ENCODE results near the gene CLCN5. TPM values are rescaled to one million over a fixed set of nuclear protein-coding genes. Genes with fewer than 3 reads are reported as not detected.

The CLCN5 gene
- total RNA-seq, 1 donor from 2014 or later: 13.1 TPM

DNA sequence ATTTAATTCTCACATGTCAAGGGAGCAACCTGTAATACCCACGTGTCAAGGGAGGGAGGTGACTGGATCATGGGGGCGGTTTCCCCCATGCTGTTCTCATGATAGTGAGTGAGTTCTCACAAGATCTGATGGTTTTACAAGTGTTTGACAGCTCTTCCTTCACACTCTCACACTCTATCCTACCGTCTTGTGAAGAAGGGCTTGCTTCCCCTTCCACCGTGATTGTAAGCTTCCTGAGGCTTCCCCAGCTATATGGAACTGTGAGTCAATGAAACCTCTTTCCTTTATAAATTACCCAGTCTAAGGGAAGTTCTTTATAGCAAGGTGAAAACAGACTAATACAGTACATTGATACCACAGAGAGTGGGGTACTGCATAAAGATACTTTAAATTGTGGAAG is 25.4 kb upstream of the CLCN5 start:
- Mint-ChIP-seq H3K27ac (ENCODE audit: unreplicated experiment) (no peak overlapping the region), H3K9me3 (ENCODE audit: unreplicated experiment) (peaks cover 12% of the 10 kb centered on the region), H3K4me1 (ENCODE audit: unreplicated experiment) (no peaks in the 10 kb centered on the region), H3K4me3 (ENCODE audit: unreplicated experiment) (no peak overlapping the region), H3K36me3 (ENCODE audit: unreplicated experiment) (no peaks in the 10 kb centered on the region), H3K27me3 (ENCODE audit: unreplicated experiment) (peaks cover 18% of the 10 kb centered on the region)
- no peak for DNase-seq (ENCODE audit: extremely low spot score, unreplicated experiment)
- TF ChIP-seq, protein P1, sequence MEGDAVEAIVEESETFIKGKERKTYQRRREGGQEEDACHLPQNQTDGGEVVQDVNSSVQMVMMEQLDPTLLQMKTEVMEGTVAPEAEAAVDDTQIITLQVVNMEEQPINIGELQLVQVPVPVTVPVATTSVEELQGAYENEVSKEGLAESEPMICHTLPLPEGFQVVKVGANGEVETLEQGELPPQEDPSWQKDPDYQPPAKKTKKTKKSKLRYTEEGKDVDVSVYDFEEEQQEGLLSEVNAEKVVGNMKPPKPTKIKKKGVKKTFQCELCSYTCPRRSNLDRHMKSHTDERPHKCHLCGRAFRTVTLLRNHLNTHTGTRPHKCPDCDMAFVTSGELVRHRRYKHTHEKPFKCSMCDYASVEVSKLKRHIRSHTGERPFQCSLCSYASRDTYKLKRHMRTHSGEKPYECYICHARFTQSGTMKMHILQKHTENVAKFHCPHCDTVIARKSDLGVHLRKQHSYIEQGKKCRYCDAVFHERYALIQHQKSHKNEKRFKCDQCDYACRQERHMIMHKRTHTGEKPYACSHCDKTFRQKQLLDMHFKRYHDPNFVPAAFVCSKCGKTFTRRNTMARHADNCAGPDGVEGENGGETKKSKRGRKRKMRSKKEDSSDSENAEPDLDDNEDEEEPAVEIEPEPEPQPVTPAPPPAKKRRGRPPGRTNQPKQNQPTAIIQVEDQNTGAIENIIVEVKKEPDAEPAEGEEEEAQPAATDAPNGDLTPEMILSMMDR (IDR thresholded peaks at IDR 0.05): no peak

DNA sequence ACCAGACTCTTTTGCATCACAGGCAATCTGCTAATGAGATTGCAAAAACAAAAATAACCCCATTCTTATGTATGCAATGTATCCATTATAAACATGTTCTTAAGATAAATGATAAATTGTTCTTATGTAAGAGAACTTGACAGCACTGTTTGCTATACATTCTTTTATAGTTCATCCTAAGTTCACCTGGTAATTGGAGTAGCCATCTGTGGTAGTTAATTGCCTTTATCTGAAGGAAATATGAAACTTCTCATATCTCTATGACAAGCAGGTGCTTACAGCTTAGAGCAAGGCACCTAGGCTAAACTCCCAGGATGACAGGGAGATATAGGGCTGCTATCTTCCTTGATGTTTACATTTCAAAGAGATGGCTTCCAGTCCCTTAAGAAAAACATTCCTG is 21.3 kb upstream of the CLCN5 start:
- H3K9me3 Mint-ChIP-seq (ENCODE audit: unreplicated experiment): peaks cover 12% of the 10 kb centered on the region
- no peak for DNase-seq (ENCODE audit: extremely low spot score, unreplicated experiment)
- TF ChIP-seq, protein P1 (IDR thresholded peaks at IDR 0.05): no peak
- H3K27ac Mint-ChIP-seq (ENCODE audit: unreplicated experiment): no peak overlapping the region
- H3K4me1 Mint-ChIP-seq (ENCODE audit: unreplicated experiment): no peaks in the 10 kb centered on the region
- no peak overlapping the region for H3K4me3 Mint-ChIP-seq (ENCODE audit: unreplicated experiment)
- H3K36me3 Mint-ChIP-seq (ENCODE audit: unreplicated experiment): no peaks in the 10 kb centered on the region
- peaks cover 29% of the 10 kb centered on the region for H3K27me3 Mint-ChIP-seq (ENCODE audit: unreplicated experiment)

DNA sequence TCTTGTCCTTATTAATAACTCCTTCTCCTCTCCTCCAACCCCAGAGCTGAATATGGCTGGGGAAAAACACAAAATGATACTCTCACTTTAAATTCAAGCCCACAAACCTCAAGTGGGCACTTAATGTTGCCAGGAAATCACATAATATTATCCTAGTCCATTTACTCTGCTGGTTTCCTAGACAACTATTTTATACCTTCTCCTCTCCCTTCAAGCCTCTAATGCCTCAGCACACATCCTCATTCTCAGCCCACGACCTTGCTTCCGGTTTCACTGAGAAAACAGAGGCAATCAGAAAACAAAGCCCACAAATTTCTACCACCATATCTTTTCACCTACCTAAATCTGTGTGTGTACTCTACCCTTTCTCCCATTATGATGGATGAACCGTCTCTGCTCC is 12.1 kb upstream of the CLCN5 start:
- no peaks in the 10 kb centered on the region for H3K9me3 Mint-ChIP-seq (ENCODE audit: unreplicated experiment)
- no peaks in the 10 kb centered on the region for H3K4me1 Mint-ChIP-seq (ENCODE audit: unreplicated experiment)
- no peaks in the 10 kb centered on the region for H3K36me3 Mint-ChIP-seq (ENCODE audit: unreplicated experiment)
- DNase-seq (ENCODE audit: extremely low spot score, unreplicated experiment): no peak
- H3K27me3 Mint-ChIP-seq (ENCODE audit: unreplicated experiment): peaks cover 25% of the 10 kb centered on the region
- H3K4me3 Mint-ChIP-seq (ENCODE audit: unreplicated experiment): no peak overlapping the region
- H3K27ac Mint-ChIP-seq (ENCODE audit: unreplicated experiment): no peak overlapping the region
- TF ChIP-seq, protein P1 (IDR thresholded peaks at IDR 0.05): no peak

DNA sequence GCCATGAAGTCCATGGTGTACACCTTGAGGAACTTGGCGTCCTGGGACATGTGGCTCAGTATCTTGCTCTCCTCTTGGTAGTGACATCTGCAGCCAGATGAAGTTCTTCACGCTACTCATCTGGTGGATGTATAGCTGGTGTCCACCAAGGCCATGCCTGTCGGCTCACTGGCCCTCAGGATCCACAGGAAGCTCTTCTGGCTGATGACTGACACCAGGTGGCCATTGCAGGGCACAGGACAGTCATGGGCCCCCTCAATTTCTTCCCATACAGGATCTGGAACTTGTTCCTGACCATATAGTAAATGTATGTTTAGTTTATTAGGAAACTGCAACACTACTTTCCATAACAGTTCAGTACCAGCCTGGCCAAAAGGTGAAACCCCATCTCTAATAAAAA is 10.3 kb upstream of the CLCN5 start:
- Mint-ChIP-seq H3K27me3 (ENCODE audit: unreplicated experiment) (peaks cover 23% of the 10 kb centered on the region), H3K36me3 (ENCODE audit: unreplicated experiment) (no peaks in the 10 kb centered on the region), H3K4me1 (ENCODE audit: unreplicated experiment) (no peaks in the 10 kb centered on the region), H3K4me3 (ENCODE audit: unreplicated experiment) (no peak overlapping the region), H3K27ac (ENCODE audit: unreplicated experiment) (no peak overlapping the region), H3K9me3 (ENCODE audit: unreplicated experiment) (no peaks in the 10 kb centered on the region)
- TF ChIP-seq, protein P1 (IDR thresholded peaks at IDR 0.05): no peak
- DNase-seq (ENCODE audit: extremely low spot score, unreplicated experiment): no peak

DNA sequence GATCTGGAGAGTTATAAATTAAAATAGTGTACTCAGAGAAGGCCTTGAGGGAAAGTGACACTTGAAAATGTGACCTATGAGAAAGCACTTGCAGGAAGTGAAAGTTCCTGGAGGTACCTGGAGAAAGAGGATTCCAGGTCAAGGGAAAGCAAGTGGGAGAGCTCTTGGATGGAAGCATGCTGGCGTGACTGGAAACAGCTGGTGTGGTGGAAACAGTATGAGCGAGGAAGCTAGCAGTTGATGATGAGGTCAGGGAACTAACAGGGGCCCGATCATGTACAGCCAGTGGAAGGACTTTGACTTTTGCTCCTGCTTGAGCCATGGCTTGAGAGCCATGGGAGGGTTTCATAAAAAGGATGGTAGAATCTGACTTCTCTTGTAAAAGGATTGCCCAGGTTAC is 9.5 kb upstream of the CLCN5 start:
- Mint-ChIP-seq H3K4me3 (ENCODE audit: unreplicated experiment) (no peak overlapping the region), H3K4me1 (ENCODE audit: unreplicated experiment) (no peaks in the 10 kb centered on the region), H3K9me3 (ENCODE audit: unreplicated experiment) (no peaks in the 10 kb centered on the region), H3K27me3 (ENCODE audit: unreplicated experiment) (peaks cover 19% of the 10 kb centered on the region), H3K36me3 (ENCODE audit: unreplicated experiment) (no peaks in the 10 kb centered on the region), H3K27ac (ENCODE audit: unreplicated experiment) (no peak overlapping the region)
- TF ChIP-seq, protein P1 (IDR thresholded peaks at IDR 0.05): no peak
- no peak for DNase-seq (ENCODE audit: extremely low spot score, unreplicated experiment)
